ENCODE measurements around the gene DISP2.

DNA sequence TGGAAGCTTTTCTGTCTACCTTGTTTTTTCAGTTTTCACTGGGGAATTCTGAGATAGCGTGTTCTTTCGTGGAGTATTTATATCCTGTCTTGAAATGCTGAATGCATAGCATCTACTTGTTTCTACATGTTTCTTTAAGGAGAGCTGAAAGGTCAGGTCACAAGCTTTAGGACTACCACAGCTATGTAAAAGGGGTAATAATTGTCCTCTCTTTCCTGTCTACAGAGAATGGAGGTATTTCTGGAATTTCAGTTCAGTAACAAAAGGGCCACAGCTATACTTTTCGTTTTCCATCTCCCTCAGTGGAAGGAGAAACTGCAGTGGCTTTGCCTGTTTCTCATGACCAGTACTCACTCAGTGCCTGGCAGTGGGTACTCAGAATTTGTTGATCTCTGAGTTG is 29.8 kb upstream of the DISP2 start:
- TF ChIP-seq, protein P1, sequence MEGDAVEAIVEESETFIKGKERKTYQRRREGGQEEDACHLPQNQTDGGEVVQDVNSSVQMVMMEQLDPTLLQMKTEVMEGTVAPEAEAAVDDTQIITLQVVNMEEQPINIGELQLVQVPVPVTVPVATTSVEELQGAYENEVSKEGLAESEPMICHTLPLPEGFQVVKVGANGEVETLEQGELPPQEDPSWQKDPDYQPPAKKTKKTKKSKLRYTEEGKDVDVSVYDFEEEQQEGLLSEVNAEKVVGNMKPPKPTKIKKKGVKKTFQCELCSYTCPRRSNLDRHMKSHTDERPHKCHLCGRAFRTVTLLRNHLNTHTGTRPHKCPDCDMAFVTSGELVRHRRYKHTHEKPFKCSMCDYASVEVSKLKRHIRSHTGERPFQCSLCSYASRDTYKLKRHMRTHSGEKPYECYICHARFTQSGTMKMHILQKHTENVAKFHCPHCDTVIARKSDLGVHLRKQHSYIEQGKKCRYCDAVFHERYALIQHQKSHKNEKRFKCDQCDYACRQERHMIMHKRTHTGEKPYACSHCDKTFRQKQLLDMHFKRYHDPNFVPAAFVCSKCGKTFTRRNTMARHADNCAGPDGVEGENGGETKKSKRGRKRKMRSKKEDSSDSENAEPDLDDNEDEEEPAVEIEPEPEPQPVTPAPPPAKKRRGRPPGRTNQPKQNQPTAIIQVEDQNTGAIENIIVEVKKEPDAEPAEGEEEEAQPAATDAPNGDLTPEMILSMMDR (conservative IDR thresholded peaks at IDR 0.05; ENCODE audit: low read depth, low read length) = no peak
- TF ChIP-seq EZH2 (IDR thresholded peaks at IDR 0.05; ENCODE audit: borderline replicate concordance, low read depth, low read length, poor library complexity, severe bottlenecking) = no peak

Measured in A673 (cell line).